ENCODE results near the gene DSG2. TPM values are rescaled to one million over a fixed set of nuclear protein-coding genes. Genes with fewer than 3 reads are reported as not detected.

The DSG2 gene
- total RNA-seq, 1 experiment from 2014 or later = 123 TPM

DNA sequence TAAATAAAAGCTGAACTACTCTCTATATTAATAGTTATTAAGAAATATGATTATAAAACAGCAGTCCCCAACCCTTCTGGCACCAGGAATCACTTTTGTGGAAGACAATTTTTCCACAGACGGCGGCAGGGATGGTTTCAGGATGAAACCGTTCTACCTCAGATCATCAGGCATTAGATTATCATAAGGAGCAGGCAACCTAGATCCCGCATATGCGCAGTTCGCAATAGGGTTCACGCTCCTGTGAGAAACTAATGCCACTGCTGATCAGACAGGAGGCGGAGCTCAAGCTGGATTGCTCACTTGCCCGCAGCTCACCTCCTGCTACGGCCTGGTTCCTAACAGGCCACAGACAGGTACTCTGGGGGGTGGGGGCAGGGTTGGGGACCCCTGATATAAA is 19.3 kb upstream of the DSG2 start:
- POLR2A ChIA-PET = no interaction called here
- intact Hi-C loops (cut with micrococcal nuclease) = no loop called here
- TF ChIP-seq POLR2AphosphoS5 (IDR thresholded peaks at IDR 0.05; ENCODE audit: low read depth, low read length) = no peak
- no peak for TF ChIP-seq TCF7L2 (IDR thresholded peaks at IDR 0.05; ENCODE audit: borderline replicate concordance, extremely low read depth, insufficient read depth, insufficient read length)
- no peak for TF ChIP-seq YY1 (IDR thresholded peaks at IDR 0.05; ENCODE audit: extremely low read depth, insufficient replicate concordance, low read depth, low read length)
- TF ChIP-seq, protein P1, sequence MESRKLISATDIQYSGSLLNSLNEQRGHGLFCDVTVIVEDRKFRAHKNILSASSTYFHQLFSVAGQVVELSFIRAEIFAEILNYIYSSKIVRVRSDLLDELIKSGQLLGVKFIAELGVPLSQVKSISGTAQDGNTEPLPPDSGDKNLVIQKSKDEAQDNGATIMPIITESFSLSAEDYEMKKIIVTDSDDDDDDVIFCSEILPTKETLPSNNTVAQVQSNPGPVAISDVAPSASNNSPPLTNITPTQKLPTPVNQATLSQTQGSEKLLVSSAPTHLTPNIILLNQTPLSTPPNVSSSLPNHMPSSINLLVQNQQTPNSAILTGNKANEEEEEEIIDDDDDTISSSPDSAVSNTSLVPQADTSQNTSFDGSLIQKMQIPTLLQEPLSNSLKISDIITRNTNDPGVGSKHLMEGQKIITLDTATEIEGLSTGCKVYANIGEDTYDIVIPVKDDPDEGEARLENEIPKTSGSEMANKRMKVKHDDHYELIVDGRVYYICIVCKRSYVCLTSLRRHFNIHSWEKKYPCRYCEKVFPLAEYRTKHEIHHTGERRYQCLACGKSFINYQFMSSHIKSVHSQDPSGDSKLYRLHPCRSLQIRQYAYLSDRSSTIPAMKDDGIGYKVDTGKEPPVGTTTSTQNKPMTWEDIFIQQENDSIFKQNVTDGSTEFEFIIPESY (IDR thresholded peaks at IDR 0.05; ENCODE audit: extremely low read depth, insufficient replicate concordance, low read length) = no peak
- TF ChIP-seq JUND (IDR thresholded peaks at IDR 0.05) = no peak
- no peak for TF ChIP-seq EZH2 (IDR thresholded peaks at IDR 0.05)
- TF ChIP-seq FOSL1 (IDR thresholded peaks at IDR 0.05; ENCODE audit: low read depth) = no peak
- TF ChIP-seq ZNF274 (IDR thresholded peaks at IDR 0.05; ENCODE audit: low read depth, low read length) = no peak
- TF ChIP-seq EZH2phosphoT487 (IDR thresholded peaks at IDR 0.05; ENCODE audit: borderline replicate concordance) = no peak
- no peak for TF ChIP-seq RAD21 (IDR thresholded peaks at IDR 0.05; ENCODE audit: low read depth)
- no peak for TF ChIP-seq ZFX (IDR thresholded peaks at IDR 0.05)
- no peak for TF ChIP-seq SIN3A (IDR thresholded peaks at IDR 0.05; ENCODE audit: low read depth)
- TF ChIP-seq, protein P2, sequence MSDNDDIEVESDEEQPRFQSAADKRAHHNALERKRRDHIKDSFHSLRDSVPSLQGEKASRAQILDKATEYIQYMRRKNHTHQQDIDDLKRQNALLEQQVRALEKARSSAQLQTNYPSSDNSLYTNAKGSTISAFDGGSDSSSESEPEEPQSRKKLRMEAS (IDR thresholded peaks at IDR 0.05) = no peak
- no peak for TF ChIP-seq CBX3 (IDR thresholded peaks at IDR 0.05; ENCODE audit: low read depth)
- no peak for TF ChIP-seq POLR2A (IDR thresholded peaks at IDR 0.05; ENCODE audit: borderline replicate concordance, extremely low read depth, insufficient read depth, insufficient read length)
- TF ChIP-seq ELF1 (IDR thresholded peaks at IDR 0.05; ENCODE audit: borderline replicate concordance, low read depth) = no peak

More for the DNA sequence above, 19.3 kb upstream of the DSG2 start:
- H2AFZ ChIP-seq (ENCODE audit: low read depth, low read length, poor library complexity, severe bottlenecking) = no peak overlapping the region
- no peaks in the 10 kb centered on the region for H3K4me1 ChIP-seq (ENCODE audit: control insufficient read depth in 1 of 2, insufficient read depth in 2 of 2, low read length in 2 of 2)
- no peak overlapping the region for H3K9ac ChIP-seq (ENCODE audit: low read length)
- ATAC-seq = no peak
- no peaks in the 10 kb centered on the region for H3K9me2 ChIP-seq (ENCODE audit: insufficient read depth)
- RAD21 ChIA-PET (ENCODE audit: low non-redundant PET in 1 of 2, low total read pairs in 2 of 2, uncharacterized antibody in 2 of 2, unreplicated experiment in 2 of 2) = no interaction called here
- no peak for DNase-seq (ENCODE audit: low read depth, low spot score)
- no peaks in the 10 kb centered on the region for H4K20me1 ChIP-seq (ENCODE audit: insufficient read depth)
- no peaks in the 10 kb centered on the region for H3K27me3 ChIP-seq (ENCODE audit: insufficient read depth, low read length)
- BruUV-seq (replicated peaks) = no TSS peak
- no peaks in the 10 kb centered on the region for H3K79me2 ChIP-seq (ENCODE audit: insufficient read depth, low read length)
- H3K27ac ChIP-seq (ENCODE audit: low read depth, low read length) = no peak overlapping the region
- no peaks in the 10 kb centered on the region for H3K36me3 ChIP-seq (ENCODE audit: control insufficient read depth in 1 of 2, insufficient read depth in 2 of 2, low read length in 2 of 2)
- H3K4me2 ChIP-seq (ENCODE audit: low read length) = no peak overlapping the region
- CTCF ChIA-PET = no interaction called here
- H3K9me3 ChIP-seq (ENCODE audit: control insufficient read depth in 1 of 2, insufficient read depth in 1 of 2, low read depth in 1 of 2, low read length in 2 of 2) = no peaks in the 10 kb centered on the region
- H3K4me3 ChIP-seq (replicated peaks in 1 of 2; ENCODE audit: low read depth in 1 of 2, low read length in 2 of 2) = no peak overlapping the region

All from HCT116 (cell line).